Astrocyte of the cerebellum (primary cell): Measurements from ENCODE around the gene NXPH1.

ENCODE experiments used
- DNase-seq: peaks from one replicate; pipeline ENCODE4 v3.0.0-alpha.2; 2011; ENCODE audit warnings: low read depth
- H3K4me3 ChIP-seq: 2 replicates; pipeline ENCODE4 v1.5.1; 2011; ENCODE audit warnings: mild to moderate bottlenecking, low read depth, low read length, moderate library complexity
- in situ Hi-C: cut with HindIII; loops from 2 replicates; pipeline ENCODE4 v1.10.0; 2017; ENCODE audit warnings: low sequenced_read_pairs
- TF ChIP-seq, protein P1 (sequence below): IDR thresholded peaks from 2 replicates; pipeline ENCODE4 v1.5.1; 2012; ENCODE audit warnings: low read length, low read depth, moderate library complexity, mild to moderate bottlenecking; ENCODE audit errors: missing control alignments

The NXPH1 gene

DNA sequence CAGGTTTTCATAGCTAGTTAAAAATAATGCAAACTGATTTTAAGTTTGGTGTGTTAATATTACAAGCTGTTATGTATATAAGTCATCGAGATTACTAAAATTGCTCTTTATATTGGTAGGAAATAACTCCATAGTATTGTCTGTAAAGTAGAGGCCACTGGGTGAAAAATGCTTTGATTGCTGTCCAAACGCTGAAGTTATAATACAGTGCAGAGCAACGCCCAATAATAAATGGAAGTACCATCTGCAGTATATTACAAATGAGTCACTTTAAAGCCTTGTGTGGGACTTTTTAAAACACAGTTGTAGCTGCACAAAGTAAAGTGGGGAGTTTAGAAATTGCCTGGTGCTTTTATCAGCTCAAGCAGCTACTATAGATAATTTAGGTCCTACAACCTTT is 196.1 kb downstream of the NXPH1 start:
- TF ChIP-seq, protein P1, sequence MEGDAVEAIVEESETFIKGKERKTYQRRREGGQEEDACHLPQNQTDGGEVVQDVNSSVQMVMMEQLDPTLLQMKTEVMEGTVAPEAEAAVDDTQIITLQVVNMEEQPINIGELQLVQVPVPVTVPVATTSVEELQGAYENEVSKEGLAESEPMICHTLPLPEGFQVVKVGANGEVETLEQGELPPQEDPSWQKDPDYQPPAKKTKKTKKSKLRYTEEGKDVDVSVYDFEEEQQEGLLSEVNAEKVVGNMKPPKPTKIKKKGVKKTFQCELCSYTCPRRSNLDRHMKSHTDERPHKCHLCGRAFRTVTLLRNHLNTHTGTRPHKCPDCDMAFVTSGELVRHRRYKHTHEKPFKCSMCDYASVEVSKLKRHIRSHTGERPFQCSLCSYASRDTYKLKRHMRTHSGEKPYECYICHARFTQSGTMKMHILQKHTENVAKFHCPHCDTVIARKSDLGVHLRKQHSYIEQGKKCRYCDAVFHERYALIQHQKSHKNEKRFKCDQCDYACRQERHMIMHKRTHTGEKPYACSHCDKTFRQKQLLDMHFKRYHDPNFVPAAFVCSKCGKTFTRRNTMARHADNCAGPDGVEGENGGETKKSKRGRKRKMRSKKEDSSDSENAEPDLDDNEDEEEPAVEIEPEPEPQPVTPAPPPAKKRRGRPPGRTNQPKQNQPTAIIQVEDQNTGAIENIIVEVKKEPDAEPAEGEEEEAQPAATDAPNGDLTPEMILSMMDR: no peak
- no peak overlapping the region for H3K4me3 ChIP-seq
- DNase-seq: no peak
- in situ Hi-C loops: no loop called here

DNA sequence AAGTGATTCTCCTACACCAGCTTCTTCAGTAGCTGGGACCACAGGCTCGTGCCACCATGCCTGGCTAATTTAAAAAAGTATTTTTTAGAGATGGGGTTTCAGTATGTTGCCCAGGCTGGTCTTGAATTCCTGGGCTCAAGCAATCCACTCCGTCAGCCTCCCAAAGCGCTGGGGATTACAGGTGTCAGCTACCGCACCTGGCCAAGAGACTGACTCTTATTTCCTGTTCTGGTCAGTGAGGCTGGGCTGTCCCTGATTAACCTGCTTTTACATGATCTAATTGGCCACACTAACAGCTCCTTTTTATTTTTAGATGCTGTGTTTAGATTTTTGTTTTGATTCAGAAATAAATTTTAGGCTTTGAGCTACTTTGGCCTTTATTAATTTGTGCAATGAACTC is 203.9 kb downstream of the NXPH1 start:
- TF ChIP-seq, protein P1: no peak

DNA sequence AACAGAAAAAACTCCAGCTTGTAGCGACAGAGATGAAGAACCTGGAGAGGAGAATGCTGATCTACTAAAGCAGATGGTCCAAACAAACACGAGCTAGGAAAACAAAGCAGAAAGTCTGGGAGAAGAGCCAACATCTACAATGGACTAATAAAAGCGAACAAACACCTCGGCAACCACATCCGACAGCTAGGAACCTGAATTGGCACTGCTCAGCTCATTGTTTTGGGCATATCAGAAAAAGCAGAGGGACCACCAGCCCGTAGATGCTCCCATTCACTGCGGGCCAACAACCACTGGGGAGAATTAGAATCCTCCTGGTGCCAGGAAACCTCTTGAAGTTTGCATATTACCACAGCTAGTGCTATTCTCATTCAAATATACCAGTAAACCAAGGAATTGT is 204.7 kb downstream of the NXPH1 start:
- DNase-seq: peak; percentile 11
- TF ChIP-seq, protein P1: no peak
- in situ Hi-C loops: no loop called here
- H3K4me3 ChIP-seq: no peak overlapping the region

More for the DNA sequence above, 203.9 kb downstream of the NXPH1 start:
- H3K4me3 ChIP-seq: no peak overlapping the region
- in situ Hi-C loops: no loop called here
- DNase-seq: no peak

DNA sequence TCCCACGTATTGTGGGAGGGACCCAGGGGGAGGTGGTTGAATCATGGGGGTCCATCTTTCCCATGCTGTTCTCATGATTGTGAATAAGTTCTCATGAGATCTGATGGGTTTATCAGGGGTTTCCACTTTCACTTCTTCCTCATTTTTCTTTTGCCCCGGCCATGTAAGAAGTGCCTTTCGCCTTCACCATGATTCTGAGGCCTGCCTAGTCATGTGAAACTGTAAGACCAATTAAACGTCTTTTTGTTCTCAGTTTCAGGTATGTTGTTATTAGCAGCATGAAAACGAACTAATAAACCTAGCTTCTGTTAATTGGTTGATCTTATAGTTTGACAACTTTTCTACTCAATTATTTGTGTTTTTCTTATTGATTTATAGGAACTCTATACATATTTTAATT is 206.3 kb downstream of the NXPH1 start:
- in situ Hi-C loops: no loop called here
- TF ChIP-seq, protein P1: no peak

DNA sequence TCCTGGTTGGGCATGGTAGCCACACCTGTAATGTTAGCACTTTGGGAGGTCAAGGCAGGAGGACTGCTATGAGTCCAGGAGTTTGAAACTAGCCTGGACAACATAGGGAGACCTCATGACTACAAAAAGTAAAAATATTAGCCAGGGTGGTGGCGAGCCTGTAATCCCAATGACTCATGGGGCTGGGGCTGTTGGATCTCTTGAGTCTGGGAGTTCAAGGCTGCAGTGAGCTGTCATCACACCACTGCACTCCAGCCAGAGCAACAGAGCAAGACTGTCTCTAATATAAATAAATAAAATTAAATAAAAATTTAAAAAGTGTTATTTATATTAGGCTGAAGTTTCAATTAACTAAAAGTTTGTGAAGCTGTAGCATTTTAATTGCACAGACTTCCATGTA is 207.3 kb downstream of the NXPH1 start:
- TF ChIP-seq, protein P1: no peak
- in situ Hi-C loops: no loop called here

More for the DNA sequence above, 206.3 kb downstream of the NXPH1 start:
- DNase-seq: no peak
- no peak overlapping the region for H3K4me3 ChIP-seq

DNA sequence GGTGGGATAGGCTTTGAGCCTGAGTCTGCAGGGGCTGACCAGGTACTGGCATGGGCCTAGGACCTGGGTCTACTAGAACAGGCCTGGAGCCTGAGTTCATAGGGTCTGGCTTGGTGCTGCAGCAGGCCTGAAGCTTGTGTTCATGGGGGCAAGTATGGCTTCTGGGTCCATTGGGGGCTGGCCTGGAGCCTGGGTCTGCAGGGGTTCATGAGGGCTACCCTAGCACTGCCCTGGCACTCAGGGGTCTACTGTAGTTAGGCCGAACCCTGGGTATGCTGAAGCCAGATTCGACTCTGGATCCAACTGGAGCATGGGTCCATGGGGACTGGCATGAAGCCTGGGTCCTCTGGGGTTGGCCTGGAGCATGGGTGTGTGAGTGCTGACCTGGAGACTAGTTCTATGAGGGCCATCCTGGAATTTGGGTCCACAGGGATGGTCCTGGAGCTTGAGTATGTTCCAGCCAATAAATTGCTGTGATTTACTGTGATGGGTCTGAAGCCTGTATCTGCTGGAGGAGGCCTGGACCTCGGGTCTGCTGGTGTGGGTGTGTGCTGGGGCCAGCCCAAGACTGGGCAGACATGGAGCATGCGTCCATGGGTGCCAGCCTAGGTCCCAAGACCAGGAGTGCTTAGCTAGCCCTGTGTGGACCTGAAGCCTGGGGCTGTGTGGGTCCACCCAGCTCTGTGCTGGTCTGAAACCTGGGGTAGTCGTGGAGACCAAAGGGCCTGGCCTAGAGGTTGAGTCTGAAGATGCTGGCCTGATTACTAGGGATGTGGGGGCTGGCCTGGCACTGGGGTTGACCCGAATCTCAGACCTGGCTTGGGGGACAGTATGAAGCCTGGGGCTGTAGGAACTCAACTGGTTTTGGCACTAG is 235.5 kb downstream of the NXPH1 start:
- no peak for DNase-seq
- no peak overlapping the region for H3K4me3 ChIP-seq
- TF ChIP-seq, protein P1: no peak
- in situ Hi-C loops: no loop called here

More for the DNA sequence above, 207.3 kb downstream of the NXPH1 start:
- no peak overlapping the region for H3K4me3 ChIP-seq
- DNase-seq: no peak

DNA sequence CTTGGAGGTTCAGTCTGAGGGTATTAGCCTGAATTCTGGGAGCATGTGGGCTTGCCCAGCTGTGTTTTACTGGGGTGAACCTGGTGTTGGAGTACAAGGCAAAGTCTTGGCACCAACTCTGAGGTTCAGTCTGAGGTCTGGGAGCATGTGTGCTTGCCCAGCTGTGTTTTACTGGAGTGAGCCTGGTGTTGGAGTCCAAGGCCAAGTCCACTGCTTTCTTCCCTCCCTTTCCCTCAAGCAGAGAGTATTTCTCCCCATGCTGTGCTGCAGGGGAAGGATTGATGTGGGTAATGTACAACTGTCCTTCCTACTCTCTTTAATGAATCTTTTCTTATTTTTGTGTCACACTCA is 236.1 kb downstream of the NXPH1 start:
- TF ChIP-seq, protein P1: no peak
- in situ Hi-C loops: no loop called here
- no peak overlapping the region for H3K4me3 ChIP-seq
- DNase-seq: no peak
